ENCODE results near the gene ZFP36.

GRCh38 chr19:39407660-39408391 is 1.2 kb downstream of the ZFP36 start:
- TF ChIP-seq, protein P1, sequence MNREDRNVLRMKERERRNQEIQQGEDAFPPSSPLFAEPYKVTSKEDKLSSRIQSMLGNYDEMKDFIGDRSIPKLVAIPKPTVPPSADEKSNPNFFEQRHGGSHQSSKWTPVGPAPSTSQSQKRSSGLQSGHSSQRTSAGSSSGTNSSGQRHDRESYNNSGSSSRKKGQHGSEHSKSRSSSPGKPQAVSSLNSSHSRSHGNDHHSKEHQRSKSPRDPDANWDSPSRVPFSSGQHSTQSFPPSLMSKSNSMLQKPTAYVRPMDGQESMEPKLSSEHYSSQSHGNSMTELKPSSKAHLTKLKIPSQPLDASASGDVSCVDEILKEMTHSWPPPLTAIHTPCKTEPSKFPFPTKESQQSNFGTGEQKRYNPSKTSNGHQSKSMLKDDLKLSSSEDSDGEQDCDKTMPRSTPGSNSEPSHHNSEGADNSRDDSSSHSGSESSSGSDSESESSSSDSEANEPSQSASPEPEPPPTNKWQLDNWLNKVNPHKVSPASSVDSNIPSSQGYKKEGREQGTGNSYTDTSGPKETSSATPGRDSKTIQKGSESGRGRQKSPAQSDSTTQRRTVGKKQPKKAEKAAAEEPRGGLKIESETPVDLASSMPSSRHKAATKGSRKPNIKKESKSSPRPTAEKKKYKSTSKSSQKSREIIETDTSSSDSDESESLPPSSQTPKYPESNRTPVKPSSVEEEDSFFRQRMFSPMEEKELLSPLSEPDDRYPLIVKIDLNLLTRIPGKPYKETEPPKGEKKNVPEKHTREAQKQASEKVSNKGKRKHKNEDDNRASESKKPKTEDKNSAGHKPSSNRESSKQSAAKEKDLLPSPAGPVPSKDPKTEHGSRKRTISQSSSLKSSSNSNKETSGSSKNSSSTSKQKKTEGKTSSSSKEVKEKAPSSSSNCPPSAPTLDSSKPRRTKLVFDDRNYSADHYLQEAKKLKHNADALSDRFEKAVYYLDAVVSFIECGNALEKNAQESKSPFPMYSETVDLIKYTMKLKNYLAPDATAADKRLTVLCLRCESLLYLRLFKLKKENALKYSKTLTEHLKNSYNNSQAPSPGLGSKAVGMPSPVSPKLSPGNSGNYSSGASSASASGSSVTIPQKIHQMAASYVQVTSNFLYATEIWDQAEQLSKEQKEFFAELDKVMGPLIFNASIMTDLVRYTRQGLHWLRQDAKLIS (CRISPR knock-in tag; IDR thresholded peaks at IDR 0.05; ENCODE audit: borderline replicate concordance), result no peak
- TF ChIP-seq KAT7 (CRISPR knock-in tag; IDR thresholded peaks at IDR 0.05; ENCODE audit: borderline replicate concordance) (no peak), MYBL2 (CRISPR knock-in tag; IDR thresholded peaks at IDR 0.05) (no peak), CTCF (IDR thresholded peaks at IDR 0.05) (no peak), NFE2L1 (CRISPR knock-in tag; IDR thresholded peaks at IDR 0.05) (no peak), FOXJ3 (CRISPR knock-in tag; IDR thresholded peaks at IDR 0.05; ENCODE audit: borderline replicate concordance) (no peak), ZNF263 (CRISPR knock-in tag; IDR thresholded peaks at IDR 0.05; ENCODE audit: low read depth) (no peak), NFATC4 (CRISPR knock-in tag; IDR thresholded peaks at IDR 0.05) (no peak)
- TF ChIP-seq, protein P2, sequence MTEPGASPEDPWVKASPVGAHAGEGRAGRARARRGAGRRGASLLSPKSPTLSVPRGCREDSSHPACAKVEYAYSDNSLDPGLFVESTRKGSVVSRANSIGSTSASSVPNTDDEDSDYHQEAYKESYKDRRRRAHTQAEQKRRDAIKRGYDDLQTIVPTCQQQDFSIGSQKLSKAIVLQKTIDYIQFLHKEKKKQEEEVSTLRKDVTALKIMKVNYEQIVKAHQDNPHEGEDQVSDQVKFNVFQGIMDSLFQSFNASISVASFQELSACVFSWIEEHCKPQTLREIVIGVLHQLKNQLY (CRISPR knock-in tag; IDR thresholded peaks at IDR 0.05), result no peak
- TF ChIP-seq, protein P3, sequence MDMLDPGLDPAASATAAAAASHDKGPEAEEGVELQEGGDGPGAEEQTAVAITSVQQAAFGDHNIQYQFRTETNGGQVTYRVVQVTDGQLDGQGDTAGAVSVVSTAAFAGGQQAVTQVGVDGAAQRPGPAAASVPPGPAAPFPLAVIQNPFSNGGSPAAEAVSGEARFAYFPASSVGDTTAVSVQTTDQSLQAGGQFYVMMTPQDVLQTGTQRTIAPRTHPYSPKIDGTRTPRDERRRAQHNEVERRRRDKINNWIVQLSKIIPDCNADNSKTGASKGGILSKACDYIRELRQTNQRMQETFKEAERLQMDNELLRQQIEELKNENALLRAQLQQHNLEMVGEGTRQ (CRISPR knock-in tag; IDR thresholded peaks at IDR 0.05), result no peak
- TF ChIP-seq, protein P4, sequence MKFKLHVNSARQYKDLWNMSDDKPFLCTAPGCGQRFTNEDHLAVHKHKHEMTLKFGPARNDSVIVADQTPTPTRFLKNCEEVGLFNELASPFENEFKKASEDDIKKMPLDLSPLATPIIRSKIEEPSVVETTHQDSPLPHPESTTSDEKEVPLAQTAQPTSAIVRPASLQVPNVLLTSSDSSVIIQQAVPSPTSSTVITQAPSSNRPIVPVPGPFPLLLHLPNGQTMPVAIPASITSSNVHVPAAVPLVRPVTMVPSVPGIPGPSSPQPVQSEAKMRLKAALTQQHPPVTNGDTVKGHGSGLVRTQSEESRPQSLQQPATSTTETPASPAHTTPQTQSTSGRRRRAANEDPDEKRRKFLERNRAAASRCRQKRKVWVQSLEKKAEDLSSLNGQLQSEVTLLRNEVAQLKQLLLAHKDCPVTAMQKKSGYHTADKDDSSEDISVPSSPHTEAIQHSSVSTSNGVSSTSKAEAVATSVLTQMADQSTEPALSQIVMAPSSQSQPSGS (CRISPR knock-in tag; IDR thresholded peaks at IDR 0.05; ENCODE audit: borderline replicate concordance, low read depth), result no peak
